ENCODE measurements around the gene SLC39A6. TPM values are rescaled to one million over a fixed set of nuclear protein-coding genes. Genes with fewer than 3 reads are reported as not detected.

SLC39A6 gene
- total and polyA plus RNA-seq, 2 of the 13 experiments (the other 11 are each of a cell fraction or from before 2014, with no cell fraction given) = 41.7 to 59.2 TPM

DNA sequence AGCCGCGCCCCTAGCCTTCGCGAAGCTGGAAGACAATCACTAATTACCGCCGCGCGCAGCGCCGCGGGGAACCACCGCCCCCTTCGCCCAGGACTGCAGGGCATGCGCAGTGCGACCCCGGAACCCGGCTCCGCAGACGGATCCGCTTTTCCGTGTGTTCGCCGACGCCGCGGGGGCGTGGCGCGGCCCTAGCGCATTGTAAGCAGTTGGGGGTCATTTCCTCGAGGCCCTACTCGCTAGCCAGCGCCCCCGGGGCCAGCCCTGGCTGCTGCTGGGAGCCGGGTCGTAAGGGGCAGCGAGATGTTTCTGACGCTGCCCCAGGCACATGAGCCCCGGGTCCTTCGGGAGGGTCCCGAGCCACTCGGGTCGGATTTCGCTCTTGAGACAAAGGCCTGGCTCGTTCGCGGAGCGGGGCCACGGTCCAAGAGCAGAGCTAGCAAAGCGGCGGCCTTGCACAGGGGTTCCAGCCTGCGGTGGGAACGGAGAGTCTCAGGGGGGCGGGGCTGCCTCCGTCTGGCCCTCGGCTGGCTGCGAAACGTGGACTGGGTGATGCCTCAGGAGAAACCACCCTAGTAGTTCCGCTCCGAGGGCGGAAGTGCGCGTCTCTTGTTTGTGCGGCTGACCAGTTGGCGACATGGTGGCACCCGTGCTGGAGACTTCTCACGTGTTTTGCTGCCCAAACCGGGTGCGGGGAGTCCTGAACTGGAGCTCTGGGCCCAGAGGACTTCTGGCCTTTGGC, at the start of gene SLC39A6, which contains the start of gene ELP2 (continued):
- peak; percentile 58; the same call in 1 of the 2 replicates for TF ChIP-seq NFYB (CRISPR knock-in tag; IDR thresholded peaks at IDR 0.05)
- TF ChIP-seq ZNF350 (CRISPR knock-in tag; IDR thresholded peaks at IDR 0.05; ENCODE audit: borderline replicate concordance, low read depth) = peak; percentile 98
- TF ChIP-seq RXRB (CRISPR knock-in tag; IDR thresholded peaks at IDR 0.05; ENCODE audit: borderline replicate concordance) = peak; percentile 33
- no peak for TF ChIP-seq MAFF (IDR thresholded peaks at IDR 0.05; ENCODE audit: low read depth, low read length)
- TF ChIP-seq CEBPG (CRISPR knock-in tag; IDR thresholded peaks at IDR 0.05) = peak; percentile 14; the same call in 1 of the 2 replicates
- no peak for TF ChIP-seq TAF15 (IDR thresholded peaks at IDR 0.05; ENCODE audit: low read depth, low read length, poor library complexity, severe bottlenecking)
- no peak for TF ChIP-seq ZFP36 (IDR thresholded peaks at IDR 0.05; ENCODE audit: borderline replicate concordance, low read depth, low read length, partially characterized antibody)
- TF ChIP-seq NONO (IDR thresholded peaks at IDR 0.05) = no peak
- TF ChIP-seq NONO (CRISPR knock-in tag; conservative IDR thresholded peaks at IDR 0.05) = peak; percentile 75; the same call in 1 of the 2 replicates
- TF ChIP-seq ZFY (CRISPR knock-in tag; IDR thresholded peaks at IDR 0.05) = peak; percentile 98
- TF ChIP-seq RBAK (CRISPR knock-in tag; IDR thresholded peaks at IDR 0.05) = no peak
- peak; percentile 10; the same call in 1 of the 2 replicates for TF ChIP-seq STAG1 (CRISPR knock-in tag; IDR thresholded peaks at IDR 0.05)
- no peak; the same call in 1 of the 2 replicates for TF ChIP-seq NFIC (IDR thresholded peaks at IDR 0.05; ENCODE audit: low read length)
- TF ChIP-seq ZNF24 (IDR thresholded peaks at IDR 0.05) = no peak
- TF ChIP-seq, protein P1, sequence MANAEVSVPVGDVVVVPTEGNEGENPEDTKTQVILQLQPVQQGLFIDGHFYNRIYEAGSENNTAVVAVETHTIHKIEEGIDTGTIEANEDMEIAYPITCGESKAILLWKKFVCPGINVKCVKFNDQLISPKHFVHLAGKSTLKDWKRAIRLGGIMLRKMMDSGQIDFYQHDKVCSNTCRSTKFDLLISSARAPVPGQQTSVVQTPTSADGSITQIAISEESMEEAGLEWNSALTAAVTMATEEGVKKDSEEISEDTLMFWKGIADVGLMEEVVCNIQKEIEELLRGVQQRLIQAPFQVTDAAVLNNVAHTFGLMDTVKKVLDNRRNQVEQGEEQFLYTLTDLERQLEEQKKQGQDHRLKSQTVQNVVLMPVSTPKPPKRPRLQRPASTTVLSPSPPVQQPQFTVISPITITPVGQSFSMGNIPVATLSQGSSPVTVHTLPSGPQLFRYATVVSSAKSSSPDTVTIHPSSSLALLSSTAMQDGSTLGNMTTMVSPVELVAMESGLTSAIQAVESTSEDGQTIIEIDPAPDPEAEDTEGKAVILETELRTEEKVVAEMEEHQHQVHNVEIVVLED (CRISPR knock-in tag; IDR thresholded peaks at IDR 0.05; ENCODE audit: borderline replicate concordance) = peak; percentile 81
- TF ChIP-seq ZNF777 (CRISPR knock-in tag; IDR thresholded peaks at IDR 0.05) = peak; percentile 64; the same call in 1 of the 2 replicates
- TF ChIP-seq SP5 (CRISPR knock-in tag; IDR thresholded peaks at IDR 0.05; ENCODE audit: borderline replicate concordance, low read depth) = peak; percentile 80
- TF ChIP-seq PLSCR1 (CRISPR knock-in tag; IDR thresholded peaks at IDR 0.05; ENCODE audit: borderline replicate concordance) = no peak
- TF ChIP-seq ZFP36L1 (CRISPR knock-in tag; IDR thresholded peaks at IDR 0.05) = no peak; the same call in 1 of the 2 replicates
- TF ChIP-seq CAMTA2 (CRISPR knock-in tag; IDR thresholded peaks at IDR 0.05; ENCODE audit: borderline replicate concordance) = peak; percentile 69; the same call in 1 of the 2 replicates
- no peak for TF ChIP-seq PREB (CRISPR knock-in tag; IDR thresholded peaks at IDR 0.05)
- TF ChIP-seq ZNF589 (CRISPR knock-in tag; conservative IDR thresholded peaks at IDR 0.05) = peak; percentile 69; the same call in 1 of the 2 replicates
- TF ChIP-seq, protein P2, sequence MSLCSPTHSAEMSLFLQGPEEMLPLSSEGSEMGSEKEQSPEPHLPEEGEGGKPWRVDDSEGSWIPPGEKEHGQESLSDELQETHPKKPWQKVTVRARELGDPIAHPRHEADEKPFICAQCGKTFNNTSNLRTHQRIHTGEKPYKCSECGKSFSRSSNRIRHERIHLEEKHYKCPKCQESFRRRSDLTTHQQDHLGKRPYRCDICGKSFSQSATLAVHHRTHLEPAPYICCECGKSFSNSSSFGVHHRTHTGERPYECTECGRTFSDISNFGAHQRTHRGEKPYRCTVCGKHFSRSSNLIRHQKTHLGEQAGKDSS (CRISPR knock-in tag; IDR thresholded peaks at IDR 0.05; ENCODE audit: borderline replicate concordance, low read depth) = no peak
- peak; percentile 65; the same call in 1 of the 2 replicates for TF ChIP-seq FOXO1 (CRISPR knock-in tag; IDR thresholded peaks at IDR 0.05)
- TF ChIP-seq ZFX (CRISPR knock-in tag; IDR thresholded peaks at IDR 0.05; ENCODE audit: low read depth) = peak; percentile 99
- TF ChIP-seq ZNF737 (CRISPR knock-in tag; IDR thresholded peaks at IDR 0.05; ENCODE audit: borderline replicate concordance) = peak; percentile 76; the same call in 1 of the 2 replicates
- no peak for TF ChIP-seq RARG (CRISPR knock-in tag; IDR thresholded peaks at IDR 0.05; ENCODE audit: low read depth)
